ENCODE measurements around the gene MED27. TPM values are rescaled to one million over a fixed set of nuclear protein-coding genes. Genes with fewer than 3 reads are reported as not detected.
A peak's percentile ranks its signal among the peaks of the same experiment; 100 is the strongest.

Gene MED27
- total and polyA plus RNA-seq, 2 of the 4 experiments (the other 2 are of a cell fraction) = 50.2 to 63.4 TPM

DNA sequence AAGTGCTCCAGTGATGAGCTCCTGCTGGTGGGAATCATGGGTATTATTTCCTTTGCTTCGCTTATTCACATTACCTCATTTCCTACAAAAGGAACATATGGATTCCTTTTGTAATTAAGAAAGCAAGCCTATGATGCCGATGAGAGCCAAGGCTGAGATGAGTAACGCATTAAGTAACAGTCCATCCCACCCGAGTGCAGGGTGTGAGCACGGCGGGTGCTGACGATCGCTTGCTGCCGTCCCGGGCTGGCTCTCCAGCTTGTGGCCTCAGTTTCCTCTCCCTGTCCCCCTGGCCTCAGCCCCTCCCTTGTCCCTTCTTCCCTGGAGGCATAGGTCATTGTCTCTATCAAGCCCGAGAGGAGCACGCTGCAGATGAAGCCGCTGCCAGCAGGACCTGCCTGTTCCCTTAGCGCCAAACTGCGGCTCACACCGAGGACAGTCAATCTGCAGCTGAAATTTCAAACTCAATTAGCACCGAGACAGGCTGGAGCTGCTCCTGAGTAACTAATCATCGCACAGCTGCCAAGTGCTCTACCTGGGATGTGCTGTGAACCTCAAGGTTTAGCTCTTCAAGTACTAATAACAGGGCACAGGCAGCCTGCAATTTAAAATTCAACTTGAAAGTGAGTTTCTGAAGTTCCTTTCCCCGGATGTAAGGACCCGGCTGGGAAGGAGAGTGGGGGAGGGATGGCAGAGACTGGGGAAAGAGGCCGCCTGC is 224.6 kb downstream of the MED27 start:
- Histone ChIP-seq H2BK5ac (ENCODE audit: low read depth, low read length, poor library complexity, severe bottlenecking) (no peak overlapping the region), H3K4me3 (ENCODE audit: insufficient read depth, low read depth, low read length) (no peak overlapping the region), H2BK20ac (ENCODE audit: low read depth, low read length) (no peak overlapping the region), H2AK9ac (replicated peaks; ENCODE audit: low read depth, low read length, poor library complexity) (no peak overlapping the region), H3K27me3 (ENCODE audit: control insufficient read depth, insufficient read depth, low read length) (peaks cover 3% of the 10 kb centered on the region; the same call in 1 of the 2 replicates), H3K18ac (ENCODE audit: low read depth, low read length) (no peak overlapping the region), H3K23ac (ENCODE audit: low read depth, low read length) (no peak overlapping the region), H3K36me3 (ENCODE audit: control insufficient read depth, insufficient read depth, low read length) (peaks cover 5% of the 10 kb centered on the region), H3K27ac (ENCODE audit: insufficient read depth, low read length) (no peak overlapping the region), H2AFZ (replicated peaks; ENCODE audit: low read length, poor library complexity) (no peak overlapping the region), H3K79me1 (ENCODE audit: low read depth in 1 of 2, low read length in 2 of 2) (no peaks in the 10 kb centered on the region), H2BK15ac (ENCODE audit: low read depth, low read length) (no peak overlapping the region), H3K9me1 (ENCODE audit: insufficient read depth, low read length) (0 out of 2 replicates have a peak, but pooled peaks cover 10% of the 10 kb centered on the region), H4K5ac (ENCODE audit: low read depth, low read length) (no peak overlapping the region), H4K20me1 (ENCODE audit: insufficient read depth, low read length) (no peaks in the 10 kb centered on the region; the same call in 1 of the 2 replicates), H3K4ac (ENCODE audit: low read depth, low read length) (no peak overlapping the region), H3K9ac (ENCODE audit: low read depth, low read length) (no peak overlapping the region), H4K91ac (ENCODE audit: insufficient read depth, low read depth, low read length) (no peak overlapping the region), H3K14ac (replicated peaks; ENCODE audit: low read depth, low read length) (no peak overlapping the region), H3K9me3 (ENCODE audit: control insufficient read depth, insufficient read depth, low read length) (no peaks in the 10 kb centered on the region), H3K4me1 (ENCODE audit: control insufficient read depth, insufficient read depth, low read length) (no peaks in the 10 kb centered on the region), H4K8ac (ENCODE audit: low read depth in 2 of 2, low read length in 2 of 2) (no peak overlapping the region), H3K56ac (ENCODE audit: extremely low read depth, insufficient read depth, low read length) (no peak overlapping the region), H2AK5ac (ENCODE audit: low read depth, low read length) (no peak overlapping the region), H3K4me2 (ENCODE audit: low read depth, low read length) (no peak overlapping the region), H2BK120ac (ENCODE audit: low read depth, low read length) (no peak overlapping the region)
- no peak for TF ChIP-seq MXI1 (IDR thresholded peaks at IDR 0.05; ENCODE audit: borderline replicate concordance, low read depth, low read length)
- TF ChIP-seq MAFK (IDR thresholded peaks at IDR 0.05; ENCODE audit: low read depth, low read length) = no peak
- no peak for TF ChIP-seq BHLHE40 (IDR thresholded peaks at IDR 0.05; ENCODE audit: low read depth, low read length)
- TF ChIP-seq CEBPB (IDR thresholded peaks at IDR 0.05; ENCODE audit: low read depth, low read length) = no peak
- no peak for TF ChIP-seq RCOR1 (IDR thresholded peaks at IDR 0.05; ENCODE audit: insufficient replicate concordance, low read length)
- no peak for TF ChIP-seq MAZ (IDR thresholded peaks at IDR 0.05; ENCODE audit: borderline replicate concordance, low read depth, low read length)
- TF ChIP-seq, protein P1, sequence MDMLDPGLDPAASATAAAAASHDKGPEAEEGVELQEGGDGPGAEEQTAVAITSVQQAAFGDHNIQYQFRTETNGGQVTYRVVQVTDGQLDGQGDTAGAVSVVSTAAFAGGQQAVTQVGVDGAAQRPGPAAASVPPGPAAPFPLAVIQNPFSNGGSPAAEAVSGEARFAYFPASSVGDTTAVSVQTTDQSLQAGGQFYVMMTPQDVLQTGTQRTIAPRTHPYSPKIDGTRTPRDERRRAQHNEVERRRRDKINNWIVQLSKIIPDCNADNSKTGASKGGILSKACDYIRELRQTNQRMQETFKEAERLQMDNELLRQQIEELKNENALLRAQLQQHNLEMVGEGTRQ (IDR thresholded peaks at IDR 0.05; ENCODE audit: low read depth, low read length) = no peak
- TF ChIP-seq RAD21 (IDR thresholded peaks at IDR 0.05; ENCODE audit: low read length) = no peak
- TF ChIP-seq FOS (IDR thresholded peaks at IDR 0.05; ENCODE audit: low read depth, low read length) = no peak
- ChIA-PET CTCF (no interaction called here), POLR2A (ENCODE audit: unreplicated experiment) (no interaction called here)
- no TSS peak for BruUV-seq (replicated peaks)
- ATAC-seq (ENCODE audit: low read depth) = no peak
- peak; percentile 5 for DNase-seq
- in situ Hi-C loops (cut with MboI; ENCODE audit: low sequenced_read_pairs) = no loop called here
- dilution Hi-C loops (cut with HindIII; ENCODE audit: low sequenced_read_pairs, unreplicated experiment) = no loop called here
- intact Hi-C loops (cut with micrococcal nuclease) = no loop called here
- 39% methylated on average over 4 of the region's 21 CpGs; no CpG with 5 or more reads in 1 of the 2 experiments for WGBS, 2 experiments (ENCODE audit: extremely low coverage in 2 of 2, insufficient read length in 1 of 2)
